ENCODE measurements around the gene SPINK7.

Gene SPINK7

GRCh38 chr5:148343603-148344487 lies 31.6 kb downstream of the SPINK7 start:
- DNase-seq = no peak

GRCh38 chr5:148347706-148348105 lies 35.5 kb downstream of the SPINK7 start:
- no peak for DNase-seq

GRCh38 chr5:148352696-148353095 lies 40.5 kb downstream of the SPINK7 start:
- no peak for DNase-seq

GRCh38 chr5:148353634-148354033 lies 41.4 kb downstream of the SPINK7 start:
- no peak for DNase-seq

GRCh38 chr5:148364343-148364742 lies 52.1 kb downstream of the SPINK7 start:
- DNase-seq = no peak

Measured in retina (tissue), 1 donor.